ENCODE results near the gene RBM19. TPM values are rescaled to one million over a fixed set of nuclear protein-coding genes. Genes with fewer than 3 reads are reported as not detected.
"Not testable (repeated sequence)": the region's sequence is repeated elsewhere in the genome, so short reads cannot be mapped to it uniquely, and the experiment has no call there.

The RBM19 gene
- total RNA-seq, 1 experiment from 2014 or later, result 35.7 TPM

- peaks cover 14% of the 10 kb centered on the region for H3K27me3 Mint-ChIP-seq (ENCODE audit: insufficient read depth, unreplicated experiment)
- H3K27ac Mint-ChIP-seq (ENCODE audit: unreplicated experiment), result no peak overlapping the region
- H3K4me3 Mint-ChIP-seq (ENCODE audit: unreplicated experiment), result no peak overlapping the region
- Histone ChIP-seq H3K9me3 (no peaks in the 10 kb centered on the region), H3K27me3 (replicated peaks; ENCODE audit: control insufficient read depth, insufficient read depth, low read length) (peaks cover 1% of the 10 kb centered on the region; the same call in 1 of the 2 replicates), H3K36me3 (ENCODE audit: control insufficient read depth, insufficient read depth, low read length) (no peaks in the 10 kb centered on the region), H3K4me3 (ENCODE audit: low read depth, low read length) (no peak overlapping the region), H3K4me1 (no peaks in the 10 kb centered on the region)
- H3K9me3 Mint-ChIP-seq (ENCODE audit: unreplicated experiment), result no peaks in the 10 kb centered on the region
- H3K4me1 Mint-ChIP-seq (ENCODE audit: low read depth, unreplicated experiment), result no peaks in the 10 kb centered on the region
- no TSS peak for BruUV-seq (replicated peaks)
- CTCF ChIA-PET, result no interaction called here
- DNase-seq, result no peak
- H3K36me3 Mint-ChIP-seq (ENCODE audit: insufficient read depth, unreplicated experiment), result no peaks in the 10 kb centered on the region
- POLR2A ChIA-PET, result no interaction called here
- no peak for TF ChIP-seq CTCF (IDR thresholded peaks at IDR 0.05; ENCODE audit: insufficient read depth in 1 of 2, low read depth in 1 of 2, low read length in 1 of 2, severe bottlenecking in 1 of 2, unreplicated experiment in 1 of 2)
- intact Hi-C loops (cut with micrococcal nuclease; ENCODE audit: unreplicated experiment), result no loop called here
These were observed 35.6 kb upstream of the RBM19 start for GRCh38 chr12:114001511-114002340.

GRCh38 chr12:114000861-114001260 lies 34.7 kb upstream of the RBM19 start:
- Mint-ChIP-seq H3K27me3 (ENCODE audit: insufficient read depth, unreplicated experiment) (peaks cover 15% of the 10 kb centered on the region), H3K9me3 (ENCODE audit: unreplicated experiment) (no peaks in the 10 kb centered on the region), H3K4me3 (ENCODE audit: unreplicated experiment) (no peak overlapping the region), H3K36me3 (ENCODE audit: insufficient read depth, unreplicated experiment) (no peaks in the 10 kb centered on the region), H3K4me1 (ENCODE audit: low read depth, unreplicated experiment) (no peaks in the 10 kb centered on the region), H3K27ac (ENCODE audit: unreplicated experiment) (no peak overlapping the region)
- Histone ChIP-seq H3K36me3 (ENCODE audit: control insufficient read depth, insufficient read depth, low read length) (no peaks in the 10 kb centered on the region), H3K4me3 (ENCODE audit: low read depth, low read length) (no peak overlapping the region), H3K4me1 (no peaks in the 10 kb centered on the region), H3K27me3 (replicated peaks; ENCODE audit: control insufficient read depth, insufficient read depth, low read length) (peaks cover 1% of the 10 kb centered on the region; the same call in 1 of the 2 replicates), H3K9me3 (no peaks in the 10 kb centered on the region)
- no peak for TF ChIP-seq CTCF (IDR thresholded peaks at IDR 0.05; ENCODE audit: insufficient read depth in 1 of 2, low read depth in 1 of 2, low read length in 1 of 2, severe bottlenecking in 1 of 2, unreplicated experiment in 1 of 2)
- no peak for DNase-seq
- ChIA-PET POLR2A (no interaction called here), CTCF (no interaction called here)
- no TSS peak for BruUV-seq (replicated peaks)
- intact Hi-C loops (cut with micrococcal nuclease; ENCODE audit: unreplicated experiment), result no loop called here

- H3K4me3 Mint-ChIP-seq (ENCODE audit: unreplicated experiment); H3K27ac Mint-ChIP-seq (ENCODE audit: unreplicated experiment); H3K36me3 Mint-ChIP-seq (ENCODE audit: insufficient read depth, unreplicated experiment); H3K4me1 ChIP-seq; H3K9me3 ChIP-seq; intact Hi-C loops (cut with micrococcal nuclease; ENCODE audit: unreplicated experiment); BruUV-seq (replicated peaks); H3K9me3 Mint-ChIP-seq (ENCODE audit: unreplicated experiment); H3K4me1 Mint-ChIP-seq (ENCODE audit: low read depth, unreplicated experiment); H3K36me3 ChIP-seq (ENCODE audit: control insufficient read depth, insufficient read depth, low read length); H3K27me3 ChIP-seq (replicated peaks; ENCODE audit: control insufficient read depth, insufficient read depth, low read length); DNase-seq; CTCF ChIA-PET; POLR2A ChIA-PET; H3K4me3 ChIP-seq (ENCODE audit: low read depth, low read length): not testable (repeated sequence)
- peaks cover 16% of the 10 kb centered on the region for H3K27me3 Mint-ChIP-seq (ENCODE audit: insufficient read depth, unreplicated experiment)
These were observed 34.1 kb upstream of the RBM19 start for GRCh38 chr12:114000261-114000660.

Data from Caco-2 (cell line).